Lower leg skin (tissue), 3 donors: ENCODE measurements around the gene SP100.

ENCODE experiments used
- CTCF ChIP-seq, 3 donors: fragments of 450-650 bp; IDR thresholded peaks; one replicate each; pipeline ENCODE4 v1.5.1; 2016; ENCODE audit warnings: antibody characterized with exemption in 3 of 3, mild to moderate bottlenecking in 3 of 3, moderate library complexity in 2 of 3
- POLR2A ChIP-seq, 2 donors: fragments of 450-650 bp; IDR thresholded peaks; one replicate each; pipeline ENCODE4 v1.6.1; 2016 to 2017; ENCODE audit warnings: antibody characterized with exemption in 2 of 2, mild to moderate bottlenecking in 1 of 2, moderate library complexity in 1 of 2

- TF ChIP-seq CTCF (IDR thresholded peaks at IDR 0.05): no peak
- TF ChIP-seq POLR2A (IDR thresholded peaks at IDR 0.05): no peak
Observed at GRCh38 chr2:230434677-230435324, 18.8 kb downstream of the SP100 start.
